Measurements from ENCODE around the gene RMC1.
"Not testable (repeated sequence)": the region's sequence is repeated elsewhere in the genome, so short reads cannot be mapped to it uniquely, and the experiment has no call there.

RMC1 gene

GRCh38 chr18:23557511-23557910 is 54.2 kb downstream of the RMC1 start:
- not testable (repeated sequence) for H3K79me2 ChIP-seq (ENCODE audit: control insufficient read depth, insufficient read depth, low read length); H2BK120ac ChIP-seq (ENCODE audit: low read depth, low read length); H3K56ac ChIP-seq (ENCODE audit: low read length); H3K4me1 ChIP-seq (ENCODE audit: control insufficient read depth, low read depth, low read length); H3K18ac ChIP-seq (ENCODE audit: low read length); H3K27me3 ChIP-seq (ENCODE audit: insufficient read depth, low read length, poor library complexity); H3K79me1 ChIP-seq (ENCODE audit: low read length); H3K27ac ChIP-seq (ENCODE audit: low read depth, low read length); H3K23ac ChIP-seq (ENCODE audit: low read length); H3K4me3 ChIP-seq (ENCODE audit: low read length); H3K4me2 ChIP-seq (ENCODE audit: low read length); H4K5ac ChIP-seq (ENCODE audit: low read length); H2BK5ac ChIP-seq (ENCODE audit: low read length); H3K9ac ChIP-seq (ENCODE audit: low read length); H2AK5ac ChIP-seq (ENCODE audit: low read length); H4K8ac ChIP-seq (ENCODE audit: low read depth, low read length); DNase-seq; H3K4ac ChIP-seq (ENCODE audit: low read depth, low read length); H2BK15ac ChIP-seq (replicated peaks; ENCODE audit: low read depth)
- peaks cover 26% of the 10 kb centered on the region for H3K36me3 ChIP-seq (ENCODE audit: control insufficient read depth, insufficient read depth, low read length)
- no CpG with 5 or more reads among the region's 8 CpGs for WGBS (ENCODE audit: extremely low coverage, insufficient coverage, low lambda C conversion rate)

GRCh38 chr18:23560186-23560585 is 56.9 kb downstream of the RMC1 start:
- H3K4ac ChIP-seq (ENCODE audit: low read depth, low read length), result no peak overlapping the region
- H3K23ac ChIP-seq (ENCODE audit: low read length), result no peak overlapping the region
- H4K8ac ChIP-seq (ENCODE audit: low read depth, low read length), result no peak overlapping the region
- H4K5ac ChIP-seq (ENCODE audit: low read length), result no peak overlapping the region
- H3K27ac ChIP-seq (ENCODE audit: low read depth, low read length), result no peak overlapping the region
- H2BK15ac ChIP-seq (replicated peaks; ENCODE audit: low read depth), result no peak overlapping the region
- no peak overlapping the region for H2AK5ac ChIP-seq (ENCODE audit: low read length)
- peaks cover 9% of the 10 kb centered on the region for H3K36me3 ChIP-seq (ENCODE audit: control insufficient read depth, insufficient read depth, low read length)
- H3K18ac ChIP-seq (ENCODE audit: low read length), result no peak overlapping the region
- no peaks in the 10 kb centered on the region for H3K79me2 ChIP-seq (ENCODE audit: control insufficient read depth, insufficient read depth, low read length)
- no peak overlapping the region for H3K9ac ChIP-seq (ENCODE audit: low read length)
- H3K4me1 ChIP-seq (ENCODE audit: control insufficient read depth, low read depth, low read length), result no peaks in the 10 kb centered on the region
- no peaks in the 10 kb centered on the region for H3K27me3 ChIP-seq (ENCODE audit: insufficient read depth, low read length, poor library complexity)
- no CpG with 5 or more reads among the region's 4 CpGs for WGBS (ENCODE audit: extremely low coverage, insufficient coverage, low lambda C conversion rate)
- H2BK5ac ChIP-seq (ENCODE audit: low read length), result no peak overlapping the region
- no peak overlapping the region for H3K56ac ChIP-seq (ENCODE audit: low read length)
- no peak overlapping the region for H3K4me2 ChIP-seq (ENCODE audit: low read length)
- no peaks in the 10 kb centered on the region for H3K79me1 ChIP-seq (ENCODE audit: low read length)
- no peak overlapping the region for H3K4me3 ChIP-seq (ENCODE audit: low read length)
- no peak overlapping the region for H2BK120ac ChIP-seq (ENCODE audit: low read depth, low read length)
- DNase-seq, result no peak

DNA sequence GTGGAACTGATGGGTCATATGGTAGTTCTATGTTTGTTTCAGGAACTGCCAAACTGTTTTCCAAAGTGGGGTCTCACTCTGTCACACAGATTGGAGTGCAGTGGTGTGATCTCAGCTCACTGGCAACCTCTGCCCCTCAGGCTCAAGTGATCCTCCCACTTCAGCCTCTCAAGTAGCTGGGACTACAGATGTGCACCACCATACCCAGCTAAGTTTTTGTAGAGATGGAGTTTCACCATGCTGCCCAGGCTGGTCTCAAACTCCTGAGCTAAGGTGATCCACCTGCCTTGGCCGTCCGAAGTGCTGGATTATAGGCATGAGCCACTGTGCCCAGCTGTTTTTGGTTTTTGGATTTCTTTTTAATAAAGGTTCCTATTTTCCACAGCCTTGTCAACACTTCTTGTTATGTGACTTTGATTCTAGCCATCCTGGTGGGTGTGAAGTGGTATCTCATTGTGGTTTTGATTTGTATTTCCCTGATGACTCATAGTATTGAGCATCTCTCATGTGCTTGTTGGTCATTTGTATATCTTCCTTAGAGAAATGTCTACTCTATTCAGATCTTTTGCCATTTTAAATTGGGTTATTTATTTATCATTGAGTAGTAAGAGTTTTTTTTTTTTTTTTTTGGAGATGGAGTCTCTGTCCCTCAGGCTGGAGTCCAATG is 60.2 kb downstream of the RMC1 start:
- no CpG with 5 or more reads among the region's 2 CpGs for WGBS (ENCODE audit: extremely low coverage, insufficient coverage, low lambda C conversion rate)
- no peaks in the 10 kb centered on the region for H3K79me1 ChIP-seq (ENCODE audit: low read length)
- no peak overlapping the region for H4K8ac ChIP-seq (ENCODE audit: low read depth, low read length)
- H3K4me1 ChIP-seq (ENCODE audit: control insufficient read depth, low read depth, low read length), result no peaks in the 10 kb centered on the region
- no peaks in the 10 kb centered on the region for H3K27me3 ChIP-seq (ENCODE audit: insufficient read depth, low read length, poor library complexity)
- H2BK120ac ChIP-seq (ENCODE audit: low read depth, low read length), result no peak overlapping the region
- no peak overlapping the region for H2AK5ac ChIP-seq (ENCODE audit: low read length)
- H3K4ac ChIP-seq (ENCODE audit: low read depth, low read length), result no peak overlapping the region
- no peak overlapping the region for H3K23ac ChIP-seq (ENCODE audit: low read length)
- DNase-seq, result no peak
- H3K4me2 ChIP-seq (ENCODE audit: low read length), result no peak overlapping the region
- no peak overlapping the region for H4K5ac ChIP-seq (ENCODE audit: low read length)
- H3K18ac ChIP-seq (ENCODE audit: low read length), result no peak overlapping the region
- H3K4me3 ChIP-seq (ENCODE audit: low read length), result no peak overlapping the region
- no peak overlapping the region for H2BK15ac ChIP-seq (replicated peaks; ENCODE audit: low read depth)
- H3K27ac ChIP-seq (ENCODE audit: low read depth, low read length), result no peak overlapping the region
- H2BK5ac ChIP-seq (ENCODE audit: low read length), result no peak overlapping the region
- no peak overlapping the region for H3K56ac ChIP-seq (ENCODE audit: low read length)
- H3K79me2 ChIP-seq (ENCODE audit: control insufficient read depth, insufficient read depth, low read length), result no peaks in the 10 kb centered on the region
- no peak overlapping the region for H3K9ac ChIP-seq (ENCODE audit: low read length)
- H3K36me3 ChIP-seq (ENCODE audit: control insufficient read depth, insufficient read depth, low read length), result peaks cover 4% of the 10 kb centered on the region

DNA sequence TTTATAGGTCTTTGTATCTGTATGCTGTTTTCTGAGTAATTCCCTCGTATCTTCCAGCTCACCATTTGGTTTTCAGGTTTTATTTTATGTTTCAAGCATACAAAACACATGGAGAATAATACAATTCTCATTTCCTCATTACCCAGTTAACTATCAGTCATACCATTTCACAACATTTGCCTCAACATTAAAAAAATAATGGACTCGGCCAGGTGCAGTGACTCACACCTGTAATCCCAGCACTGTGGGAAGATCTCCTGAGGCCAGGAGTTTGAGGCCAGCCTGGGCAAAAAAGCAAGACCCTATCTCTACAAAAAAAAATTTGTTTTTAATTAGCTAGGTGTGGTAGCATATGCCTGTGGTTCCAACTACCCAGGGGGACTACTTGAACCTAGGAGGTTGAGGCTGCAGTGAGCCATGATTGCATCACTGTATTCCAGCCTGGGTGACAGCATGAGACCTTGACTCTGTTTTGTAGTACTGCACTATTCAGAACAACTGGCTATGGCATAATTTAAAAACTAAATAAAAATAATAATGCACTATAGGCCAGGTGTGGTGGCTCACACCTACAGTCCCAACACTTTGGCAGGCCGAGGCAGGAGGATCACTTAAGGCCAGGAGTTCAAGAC is 62.7 kb downstream of the RMC1 start:
- no peaks in the 10 kb centered on the region for H3K27me3 ChIP-seq (ENCODE audit: insufficient read depth, low read length, poor library complexity)
- no peak overlapping the region for H2BK5ac ChIP-seq (ENCODE audit: low read length)
- H2AK5ac ChIP-seq (ENCODE audit: low read length), result no peak overlapping the region
- H3K18ac ChIP-seq (ENCODE audit: low read length), result no peak overlapping the region
- no peak overlapping the region for H3K27ac ChIP-seq (ENCODE audit: low read depth, low read length)
- H3K36me3 ChIP-seq (ENCODE audit: control insufficient read depth, insufficient read depth, low read length), result peaks cover 6% of the 10 kb centered on the region
- no peak overlapping the region for H3K56ac ChIP-seq (ENCODE audit: low read length)
- H4K8ac ChIP-seq (ENCODE audit: low read depth, low read length), result no peak overlapping the region
- DNase-seq, result no peak
- H3K23ac ChIP-seq (ENCODE audit: low read length), result no peak overlapping the region
- no peak overlapping the region for H2BK120ac ChIP-seq (ENCODE audit: low read depth, low read length)
- H3K79me2 ChIP-seq (ENCODE audit: control insufficient read depth, insufficient read depth, low read length), result no peaks in the 10 kb centered on the region
- H4K5ac ChIP-seq (ENCODE audit: low read length), result no peak overlapping the region
- no peak overlapping the region for H3K4me3 ChIP-seq (ENCODE audit: low read length)
- no peaks in the 10 kb centered on the region for H3K79me1 ChIP-seq (ENCODE audit: low read length)
- H2BK15ac ChIP-seq (replicated peaks; ENCODE audit: low read depth), result no peak overlapping the region
- no CpG with 5 or more reads among the region's 3 CpGs for WGBS (ENCODE audit: extremely low coverage, insufficient coverage, low lambda C conversion rate)
- H3K4me2 ChIP-seq (ENCODE audit: low read length), result no peak overlapping the region
- no peak overlapping the region for H3K9ac ChIP-seq (ENCODE audit: low read length)
- H3K4me1 ChIP-seq (ENCODE audit: control insufficient read depth, low read depth, low read length), result no peaks in the 10 kb centered on the region
- no peak overlapping the region for H3K4ac ChIP-seq (ENCODE audit: low read depth, low read length)

GRCh38 chr18:23567671-23568070 is 64.4 kb downstream of the RMC1 start:
- no peak overlapping the region for H3K23ac ChIP-seq (ENCODE audit: low read length)
- no peak overlapping the region for H2BK15ac ChIP-seq (replicated peaks; ENCODE audit: low read depth)
- no peak overlapping the region for H2AK5ac ChIP-seq (ENCODE audit: low read length)
- no peak overlapping the region for H2BK120ac ChIP-seq (ENCODE audit: low read depth, low read length)
- H3K18ac ChIP-seq (ENCODE audit: low read length), result no peak overlapping the region
- H3K4me2 ChIP-seq (ENCODE audit: low read length), result no peak overlapping the region
- H3K4me3 ChIP-seq (ENCODE audit: low read length), result no peak overlapping the region
- H3K36me3 ChIP-seq (ENCODE audit: control insufficient read depth, insufficient read depth, low read length), result peaks cover 7% of the 10 kb centered on the region
- H3K79me2 ChIP-seq (ENCODE audit: control insufficient read depth, insufficient read depth, low read length), result no peaks in the 10 kb centered on the region
- no peak overlapping the region for H4K5ac ChIP-seq (ENCODE audit: low read length)
- no CpG with 5 or more reads among the region's 3 CpGs for whole genome bisulfite sequencing (ENCODE audit: extremely low coverage, insufficient coverage, low lambda C conversion rate)
- no peaks in the 10 kb centered on the region for H3K27me3 ChIP-seq (ENCODE audit: insufficient read depth, low read length, poor library complexity)
- no peaks in the 10 kb centered on the region for H3K79me1 ChIP-seq (ENCODE audit: low read length)
- H3K4ac ChIP-seq (ENCODE audit: low read depth, low read length), result no peak overlapping the region
- H3K4me1 ChIP-seq (ENCODE audit: control insufficient read depth, low read depth, low read length), result no peaks in the 10 kb centered on the region
- H2BK5ac ChIP-seq (ENCODE audit: low read length), result no peak overlapping the region
- no peak overlapping the region for H3K27ac ChIP-seq (ENCODE audit: low read depth, low read length)
- no peak for DNase-seq
- H4K8ac ChIP-seq (ENCODE audit: low read depth, low read length), result no peak overlapping the region
- no peak overlapping the region for H3K9ac ChIP-seq (ENCODE audit: low read length)
- H3K56ac ChIP-seq (ENCODE audit: low read length), result no peak overlapping the region

Data from mesendoderm (in vitro differentiated cells).